ENCODE data around the gene UPF1. TPM values are rescaled to one million over a fixed set of nuclear protein-coding genes. Genes with fewer than 3 reads are reported as not detected.

The UPF1 gene
- total RNA-seq, 1 experiment from 2014 or later: 78.8 TPM

DNA sequence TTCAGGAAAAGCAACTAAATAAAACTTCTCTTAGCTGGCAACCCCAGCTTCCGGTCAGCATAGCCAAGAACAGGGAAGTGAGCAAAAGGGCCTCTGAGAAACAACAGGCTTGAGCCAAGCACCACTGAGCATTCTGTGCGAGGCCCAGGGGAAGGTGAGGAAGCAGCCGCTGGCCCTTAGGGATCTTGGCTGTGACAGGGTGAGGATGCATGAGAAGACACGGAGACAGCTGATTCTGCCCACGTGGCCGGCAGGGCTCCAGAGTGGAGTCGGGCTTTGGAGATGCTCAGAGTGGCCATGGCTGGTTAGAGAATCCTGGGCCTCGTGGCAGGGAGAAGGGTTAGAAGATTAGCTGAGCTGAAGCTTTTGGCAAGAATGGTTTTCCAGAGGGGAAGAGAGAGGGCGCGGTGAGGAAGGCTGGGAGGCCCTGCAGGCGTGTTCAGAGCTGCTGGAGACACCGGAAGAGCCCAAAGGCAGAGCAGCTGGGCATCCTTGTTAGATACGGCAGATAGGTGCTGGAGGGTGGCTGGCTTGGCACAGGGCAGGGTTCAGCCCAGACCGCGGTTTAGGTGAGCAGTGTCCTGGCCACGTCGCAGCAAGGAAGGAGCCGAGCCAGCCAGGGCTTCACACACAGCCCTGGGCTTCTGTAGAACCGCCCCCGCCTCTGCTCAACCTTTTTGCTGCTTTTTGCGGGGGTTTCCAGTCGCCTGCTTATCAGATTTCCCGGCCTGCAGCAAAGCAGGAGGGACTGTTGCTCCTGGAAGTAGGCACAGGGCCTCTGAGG lies 17.3 kb downstream of the UPF1 start:
- Histone ChIP-seq H3K79me2 (ENCODE audit: low read depth) (peaks cover 74% of the 10 kb centered on the region), H3K27ac (no peak overlapping the region), H3K4me1 (replicated peaks; ENCODE audit: insufficient read depth) (no peaks in the 10 kb centered on the region), H3K36me3 (ENCODE audit: low read depth) (peaks cover 37% of the 10 kb centered on the region), H4K20me1 (ENCODE audit: insufficient read depth) (peaks cover 97% of the 10 kb centered on the region), H3K27me3 (ENCODE audit: insufficient read depth, low read depth) (no peaks in the 10 kb centered on the region), H3K4me2 (no peak overlapping the region), H3K9me3 (ENCODE audit: insufficient read depth, low read depth) (no peaks in the 10 kb centered on the region), H2AFZ (no peak overlapping the region), H3K9me2 (ENCODE audit: insufficient read depth) (no peaks in the 10 kb centered on the region), H3K4me3 (no peak overlapping the region), H3F3A (ENCODE audit: insufficient read depth, low read depth) (peaks cover 37% of the 10 kb centered on the region; the same call in 1 of the 2 replicates)
- no peak for DNase-seq
- TF ChIP-seq, protein P1, sequence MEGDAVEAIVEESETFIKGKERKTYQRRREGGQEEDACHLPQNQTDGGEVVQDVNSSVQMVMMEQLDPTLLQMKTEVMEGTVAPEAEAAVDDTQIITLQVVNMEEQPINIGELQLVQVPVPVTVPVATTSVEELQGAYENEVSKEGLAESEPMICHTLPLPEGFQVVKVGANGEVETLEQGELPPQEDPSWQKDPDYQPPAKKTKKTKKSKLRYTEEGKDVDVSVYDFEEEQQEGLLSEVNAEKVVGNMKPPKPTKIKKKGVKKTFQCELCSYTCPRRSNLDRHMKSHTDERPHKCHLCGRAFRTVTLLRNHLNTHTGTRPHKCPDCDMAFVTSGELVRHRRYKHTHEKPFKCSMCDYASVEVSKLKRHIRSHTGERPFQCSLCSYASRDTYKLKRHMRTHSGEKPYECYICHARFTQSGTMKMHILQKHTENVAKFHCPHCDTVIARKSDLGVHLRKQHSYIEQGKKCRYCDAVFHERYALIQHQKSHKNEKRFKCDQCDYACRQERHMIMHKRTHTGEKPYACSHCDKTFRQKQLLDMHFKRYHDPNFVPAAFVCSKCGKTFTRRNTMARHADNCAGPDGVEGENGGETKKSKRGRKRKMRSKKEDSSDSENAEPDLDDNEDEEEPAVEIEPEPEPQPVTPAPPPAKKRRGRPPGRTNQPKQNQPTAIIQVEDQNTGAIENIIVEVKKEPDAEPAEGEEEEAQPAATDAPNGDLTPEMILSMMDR (conservative IDR thresholded peaks at IDR 0.05): no peak
- BruUV-seq (replicated peaks): no TSS peak
- CTCF ChIA-PET: interaction anchor here (0.7 kb wide), 1 partner anchor 386 kb away, joined by 3 read pairs; no protein-coding TSS in a partner anchor
- POLR2A ChIA-PET (ENCODE audit: unreplicated experiment): no interaction called here
- intact Hi-C loops (cut with micrococcal nuclease; ENCODE audit: unreplicated experiment): loop anchor here (5.0 to 10.0 kb wide), 3 partner anchors 87 to 384 kb away; no protein-coding TSS in a partner anchor

- H2AFZ ChIP-seq: no peak overlapping the region
- H3F3A ChIP-seq (ENCODE audit: insufficient read depth, low read depth): peaks cover 33% of the 10 kb centered on the region; the same call in 1 of the 2 replicates
- CTCF ChIA-PET: no interaction called here
- intact Hi-C loops (cut with micrococcal nuclease; ENCODE audit: unreplicated experiment): loop anchor here (5.0 to 10.0 kb wide), 3 partner anchors 88 to 385 kb away; no protein-coding TSS in a partner anchor
- POLR2A ChIA-PET (ENCODE audit: unreplicated experiment): interaction anchor here (0.6 kb wide), 1 partner anchor 45 kb away, joined by 3 read pairs; no protein-coding TSS in a partner anchor
- H3K27me3 ChIP-seq (ENCODE audit: insufficient read depth, low read depth): no peaks in the 10 kb centered on the region
- H3K36me3 ChIP-seq (ENCODE audit: low read depth): peaks cover 45% of the 10 kb centered on the region
- no peaks in the 10 kb centered on the region for H3K9me3 ChIP-seq (ENCODE audit: insufficient read depth, low read depth)
- no peak for DNase-seq
- TF ChIP-seq EZH2 (IDR thresholded peaks at IDR 0.05; ENCODE audit: low read depth): no peak
- TF ChIP-seq, protein P1 (conservative IDR thresholded peaks at IDR 0.05): no peak
- no peaks in the 10 kb centered on the region for H3K4me1 ChIP-seq (replicated peaks; ENCODE audit: insufficient read depth)
- H3K4me3 ChIP-seq: no peak overlapping the region
- peaks cover 90% of the 10 kb centered on the region for H4K20me1 ChIP-seq (ENCODE audit: insufficient read depth)
- no peaks in the 10 kb centered on the region for H3K9me2 ChIP-seq (ENCODE audit: insufficient read depth)
- H3K27ac ChIP-seq: no peak overlapping the region
- no peak overlapping the region for H3K4me2 ChIP-seq
- no TSS peak for BruUV-seq (replicated peaks)
- H3K79me2 ChIP-seq (ENCODE audit: low read depth): peaks cover 68% of the 10 kb centered on the region
Observed at GRCh38 chr19:18849838-18850400, 18.2 kb downstream of the UPF1 start.

GRCh38 chr19:18850471-18851375 lies 19.0 kb downstream of the UPF1 start:
- Histone ChIP-seq H3K4me1 (replicated peaks; ENCODE audit: insufficient read depth) (no peaks in the 10 kb centered on the region), H4K20me1 (ENCODE audit: insufficient read depth) (peaks cover 90% of the 10 kb centered on the region), H3K27ac (no peak overlapping the region), H3K27me3 (ENCODE audit: insufficient read depth, low read depth) (no peaks in the 10 kb centered on the region), H3F3A (ENCODE audit: insufficient read depth, low read depth) (peaks cover 34% of the 10 kb centered on the region; the same call in 1 of the 2 replicates), H3K79me2 (ENCODE audit: low read depth) (peaks cover 60% of the 10 kb centered on the region), H2AFZ (no peak overlapping the region), H3K4me3 (no peak overlapping the region), H3K9me2 (ENCODE audit: insufficient read depth) (no peaks in the 10 kb centered on the region), H3K36me3 (ENCODE audit: low read depth) (peaks cover 45% of the 10 kb centered on the region), H3K9me3 (ENCODE audit: insufficient read depth, low read depth) (no peaks in the 10 kb centered on the region), H3K4me2 (no peak overlapping the region)
- CTCF ChIA-PET: interaction anchor here (0.6 kb wide), 2 partner anchors 158 to 345 kb away, joined by 3 to 25 read pairs; no protein-coding TSS in a partner anchor
- POLR2A ChIA-PET (ENCODE audit: unreplicated experiment): no interaction called here
- BruUV-seq (replicated peaks): no TSS peak
- intact Hi-C loops (cut with micrococcal nuclease; ENCODE audit: unreplicated experiment): no loop called here
- no peak for DNase-seq
- TF ChIP-seq, protein P1 (conservative IDR thresholded peaks at IDR 0.05): no peak
- TF ChIP-seq EZH2 (IDR thresholded peaks at IDR 0.05; ENCODE audit: low read depth): no peak
